SK-N-SH treated with all-trans-retinoic acid at 6 μM for 48 hours (cell line): Measurements from ENCODE around the gene MYO9A.
A peak's percentile ranks its signal among the peaks of the same experiment; 100 is the strongest.

Experiments used
- ATAC-seq: fragments of 200-7000 bp; cut with Tn5 transposase; 3 replicates; pipeline ENCODE4 v1.9.1; 2020; ENCODE audit warnings: mild to moderate bottlenecking, moderate library complexity
- ARNTL ChIP-seq: fragments of 450-650 bp; formaldehyde crosslinking; IDR thresholded peaks from 2 replicates; pipeline ENCODE4 v1.5.0; 2020; ENCODE audit warnings: low read depth, mild to moderate bottlenecking, moderate library complexity, borderline replicate concordance
- BACH2 ChIP-seq: fragments of 250-450 bp; sonication (Bioruptor Pico); IDR thresholded peaks from 2 replicates; pipeline ENCODE4 v1.9.0; 2021; ENCODE audit warnings: mild to moderate bottlenecking, borderline replicate concordance
- CSDC2 ChIP-seq: fragments of 250-450 bp; sonication (Bioruptor Pico); IDR thresholded peaks from 2 replicates; pipeline ENCODE4 v1.5.0; 2020; ENCODE audit warnings: mild to moderate bottlenecking, moderate library complexity
- ESRRG ChIP-seq: fragments of 250-450 bp; sonication (Bioruptor Pico); IDR thresholded peaks from 2 replicates; pipeline ENCODE4 v1.6.1; 2021; ENCODE audit warnings: mild to moderate bottlenecking
- GLIS3 ChIP-seq: fragments of 250-450 bp; sonication (Bioruptor Pico); IDR thresholded peaks from 2 replicates; pipeline ENCODE4 v1.5.0; 2020; ENCODE audit warnings: mild to moderate bottlenecking, moderate library complexity
- ISL1 ChIP-seq: fragments of 250-450 bp; sonication (Bioruptor Pico); IDR thresholded peaks from 2 replicates; pipeline ENCODE4 v2.1.2; 2022; ENCODE audit warnings: mild to moderate bottlenecking, moderate library complexity
- OSR1 ChIP-seq: fragments of 250-450 bp; sonication (Bioruptor Pico); IDR thresholded peaks from 2 replicates; pipeline ENCODE4 v1.8.0; 2022; ENCODE audit warnings: moderate library complexity, mild to moderate bottlenecking, inconsistent platforms
- POU6F1 ChIP-seq: fragments of 250-450 bp; sonication (Bioruptor Pico); IDR thresholded peaks from 2 replicates; pipeline ENCODE4 v1.8.0; 2021; ENCODE audit warnings: low read depth, mild to moderate bottlenecking, moderate library complexity, borderline replicate concordance
- PPARA ChIP-seq: fragments of 250-450 bp; sonication (Bioruptor Pico); IDR thresholded peaks from 2 replicates; pipeline ENCODE4 v1.5.0; 2020; ENCODE audit warnings: mild to moderate bottlenecking, borderline replicate concordance
- SNAI2 ChIP-seq: fragments of 250-450 bp; sonication (Bioruptor Pico); IDR thresholded peaks from 2 replicates; pipeline ENCODE4 v1.5.0; 2020; ENCODE audit warnings: mild to moderate bottlenecking, moderate library complexity
- TCF4 ChIP-seq: fragments of 250-450 bp; sonication (Bioruptor Pico); IDR thresholded peaks from 2 replicates; pipeline ENCODE4 v1.8.0; 2021; ENCODE audit warnings: mild to moderate bottlenecking, moderate library complexity, borderline replicate concordance
- TSHZ2 ChIP-seq: fragments of 250-450 bp; sonication (Bioruptor Pico); IDR thresholded peaks from 2 replicates; pipeline ENCODE4 v1.5.0; 2020; ENCODE audit warnings: mild to moderate bottlenecking, moderate library complexity
- ZC3H10 ChIP-seq: fragments of 250-450 bp; sonication (Bioruptor Pico); IDR thresholded peaks from 2 replicates; pipeline ENCODE4 v1.5.1; 2021; ENCODE audit warnings: mild to moderate bottlenecking, moderate library complexity
- ZFP3 ChIP-seq: fragments of 250-450 bp; sonication (Bioruptor Pico); IDR thresholded peaks from 2 replicates; pipeline ENCODE4 v1.5.0; 2020; ENCODE audit warnings: mild to moderate bottlenecking, moderate library complexity
- ZNF565 ChIP-seq: fragments of 450-650 bp; formaldehyde crosslinking; conservative IDR thresholded peaks from 2 replicates; pipeline ENCODE4 v1.5.0; 2020; ENCODE audit warnings: low read depth, mild to moderate bottlenecking, moderate library complexity
- ZNF70 ChIP-seq: fragments of 450-650 bp; formaldehyde crosslinking; IDR thresholded peaks from 2 replicates; pipeline ENCODE4 v1.5.0; 2020; ENCODE audit warnings: mild to moderate bottlenecking, moderate library complexity
- ZNF8 ChIP-seq: fragments of 450-650 bp; formaldehyde crosslinking; IDR thresholded peaks from 2 replicates; pipeline ENCODE4 v1.5.0; 2020; ENCODE audit warnings: mild to moderate bottlenecking, moderate library complexity
- TF ChIP-seq, protein P1 (sequence below): fragments of 250-450 bp; sonication (Bioruptor Pico); IDR thresholded peaks from 2 replicates; pipeline ENCODE4 v1.8.0; 2020; ENCODE audit warnings: mild to moderate bottlenecking, moderate library complexity, borderline replicate concordance
- TF ChIP-seq, protein P2 (sequence below): fragments of 250-450 bp; sonication (Bioruptor Pico); IDR thresholded peaks from 2 replicates; pipeline ENCODE4 v1.5.1; 2020; ENCODE audit warnings: low read depth, mild to moderate bottlenecking, moderate library complexity

MYO9A gene

DNA sequence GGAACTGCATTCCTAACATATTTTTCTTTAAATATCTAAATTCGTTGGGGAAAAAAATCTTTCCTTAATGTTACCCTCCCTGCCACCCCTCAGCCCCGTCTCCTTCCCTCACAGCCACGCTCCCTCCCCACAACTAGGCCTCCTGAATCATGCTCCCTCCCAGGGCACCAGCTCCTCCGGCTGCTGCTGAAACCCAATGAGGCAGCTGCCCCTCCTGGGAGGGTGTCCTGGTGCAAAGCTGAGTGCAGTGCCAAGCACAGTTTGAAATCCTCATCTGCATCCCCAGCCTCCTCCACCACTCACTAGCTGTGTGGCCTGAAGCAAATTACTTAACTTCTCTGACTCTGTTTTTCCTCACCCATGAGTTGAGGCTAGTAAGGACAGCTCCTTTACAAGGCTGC lies 310.3 kb downstream of the MYO9A start:
- no peak for TF ChIP-seq OSR1 (CRISPR knock-in tag)
- no peak for TF ChIP-seq POU6F1
- TF ChIP-seq ESRRG (CRISPR knock-in tag), result no peak
- TF ChIP-seq SNAI2 (CRISPR knock-in tag), result no peak
- no peak for TF ChIP-seq ARNTL (CRISPR knock-in tag)
- no peak for TF ChIP-seq ZNF8 (CRISPR knock-in tag)
- TF ChIP-seq ZC3H10 (CRISPR knock-in tag), result no peak
- TF ChIP-seq TCF4, result no peak
- no peak for TF ChIP-seq ZNF565 (CRISPR knock-in tag)
- no peak for TF ChIP-seq BACH2 (CRISPR knock-in tag)
- TF ChIP-seq PPARA (CRISPR knock-in tag), result no peak
- peak; percentile 49 for ATAC-seq

GRCh38 chr15:71807125-71807629 lies 310.8 kb downstream of the MYO9A start:
- ATAC-seq, result peak; percentile 32
- TF ChIP-seq, protein P1, sequence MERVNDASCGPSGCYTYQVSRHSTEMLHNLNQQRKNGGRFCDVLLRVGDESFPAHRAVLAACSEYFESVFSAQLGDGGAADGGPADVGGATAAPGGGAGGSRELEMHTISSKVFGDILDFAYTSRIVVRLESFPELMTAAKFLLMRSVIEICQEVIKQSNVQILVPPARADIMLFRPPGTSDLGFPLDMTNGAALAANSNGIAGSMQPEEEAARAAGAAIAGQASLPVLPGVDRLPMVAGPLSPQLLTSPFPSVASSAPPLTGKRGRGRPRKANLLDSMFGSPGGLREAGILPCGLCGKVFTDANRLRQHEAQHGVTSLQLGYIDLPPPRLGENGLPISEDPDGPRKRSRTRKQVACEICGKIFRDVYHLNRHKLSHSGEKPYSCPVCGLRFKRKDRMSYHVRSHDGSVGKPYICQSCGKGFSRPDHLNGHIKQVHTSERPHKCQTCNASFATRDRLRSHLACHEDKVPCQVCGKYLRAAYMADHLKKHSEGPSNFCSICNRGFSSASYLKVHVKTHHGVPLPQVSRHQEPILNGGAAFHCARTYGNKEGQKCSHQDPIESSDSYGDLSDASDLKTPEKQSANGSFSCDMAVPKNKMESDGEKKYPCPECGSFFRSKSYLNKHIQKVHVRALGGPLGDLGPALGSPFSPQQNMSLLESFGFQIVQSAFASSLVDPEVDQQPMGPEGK (CRISPR knock-in tag), result no peak
- no peak for TF ChIP-seq BACH2 (CRISPR knock-in tag)
- TF ChIP-seq TCF4, result no peak
- TF ChIP-seq GLIS3, result no peak
- no peak for TF ChIP-seq ESRRG (CRISPR knock-in tag)
- no peak for TF ChIP-seq ZC3H10 (CRISPR knock-in tag)
- no peak for TF ChIP-seq ZFP3 (CRISPR knock-in tag)
- TF ChIP-seq CSDC2, result no peak
- TF ChIP-seq ZNF70 (CRISPR knock-in tag), result no peak
- TF ChIP-seq PPARA (CRISPR knock-in tag), result no peak
- TF ChIP-seq ZNF565 (CRISPR knock-in tag), result no peak
- no peak for TF ChIP-seq POU6F1
- no peak for TF ChIP-seq ZNF8 (CRISPR knock-in tag)

DNA sequence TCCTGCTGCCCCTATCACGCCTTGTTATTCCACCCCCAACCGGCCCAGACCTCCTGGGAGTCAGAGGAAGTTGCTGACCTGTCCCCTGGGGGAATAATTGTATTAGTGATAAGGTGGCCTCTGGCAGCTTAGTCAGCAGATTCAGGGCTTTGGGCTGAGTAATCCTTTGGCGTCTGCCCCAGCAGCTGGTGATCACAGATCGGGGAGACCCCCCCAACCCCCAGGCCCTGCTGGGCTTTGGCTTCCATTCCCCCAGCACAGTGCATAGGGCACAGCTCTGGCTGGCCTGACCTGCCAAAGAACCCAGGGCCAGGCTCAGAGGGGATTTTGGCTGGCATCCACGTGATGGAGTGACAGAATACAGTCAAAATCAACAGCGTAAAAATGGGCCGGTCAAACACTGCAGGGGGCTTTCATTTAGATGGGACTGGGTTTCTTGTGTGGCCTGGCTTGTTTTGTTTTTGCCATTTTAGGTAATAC lies 311.5 kb downstream of the MYO9A start:
- peak; percentile 22 for ATAC-seq
- TF ChIP-seq TSHZ2 (CRISPR knock-in tag) (0 out of 2 replicates have a peak, but pooled peaks have one; percentile 62), GLIS3 (no peak), PPARA (CRISPR knock-in tag) (no peak), ZNF70 (CRISPR knock-in tag) (no peak), ARNTL (CRISPR knock-in tag) (no peak), ZNF8 (CRISPR knock-in tag) (no peak), ISL1 (peak; percentile 25; the same call in 1 of the 2 replicates)
- TF ChIP-seq, protein P2, sequence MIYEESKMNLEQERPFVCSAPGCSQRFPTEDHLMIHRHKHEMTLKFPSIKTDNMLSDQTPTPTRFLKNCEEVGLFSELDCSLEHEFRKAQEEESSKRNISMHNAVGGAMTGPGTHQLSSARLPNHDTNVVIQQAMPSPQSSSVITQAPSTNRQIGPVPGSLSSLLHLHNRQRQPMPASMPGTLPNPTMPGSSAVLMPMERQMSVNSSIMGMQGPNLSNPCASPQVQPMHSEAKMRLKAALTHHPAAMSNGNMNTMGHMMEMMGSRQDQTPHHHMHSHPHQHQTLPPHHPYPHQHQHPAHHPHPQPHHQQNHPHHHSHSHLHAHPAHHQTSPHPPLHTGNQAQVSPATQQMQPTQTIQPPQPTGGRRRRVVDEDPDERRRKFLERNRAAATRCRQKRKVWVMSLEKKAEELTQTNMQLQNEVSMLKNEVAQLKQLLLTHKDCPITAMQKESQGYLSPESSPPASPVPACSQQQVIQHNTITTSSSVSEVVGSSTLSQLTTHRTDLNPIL (CRISPR knock-in tag), result no peak
- TF ChIP-seq, protein P1 (CRISPR knock-in tag), result peak; percentile 30; the same call in 1 of the 2 replicates
- TF ChIP-seq, all 23 proteins: peak for 3
